WERI-Rb-1 (cell line): ENCODE results near the gene RNF138.
A peak's percentile ranks its signal among the peaks of the same experiment; 100 is the strongest.

Experiments
- DNase-seq: peaks from one replicate; pipeline ENCODE4 v3.0.0-alpha.2; 2020
- H3K27ac ChIP-seq: fragments of 250-450 bp; sonication (Bioruptor Pico); 2 replicates; pipeline ENCODE4 v1.5.1; 2020; ENCODE audit warnings: mild to moderate bottlenecking, moderate library complexity
- H3K27me3 ChIP-seq: fragments of 250-450 bp; sonication (Bioruptor Pico); 2 replicates; pipeline ENCODE4 v1.5.1; 2021; ENCODE audit warnings: mild to moderate bottlenecking, low read depth, moderate library complexity; ENCODE audit not compliant: insufficient read depth, severe bottlenecking
- H3K36me3 ChIP-seq: fragments of 250-450 bp; sonication (Bioruptor Pico); 2 replicates; pipeline ENCODE4 v1.5.1; 2020; ENCODE audit warnings: mild to moderate bottlenecking, moderate library complexity
- H3K4me3 ChIP-seq: 2 replicates; pipeline ENCODE4 v1.5.1; 2011; ENCODE audit warnings: low read depth, mild to moderate bottlenecking, control low read depth, low read length
- H3K9me3 ChIP-seq: fragments of 250-450 bp; sonication (Bioruptor Pico); 2 replicates; pipeline ENCODE4 v1.5.1; 2021; ENCODE audit warnings: mild to moderate bottlenecking, moderate library complexity; ENCODE audit not compliant: severe bottlenecking
- TF ChIP-seq, protein P1 (sequence below): IDR thresholded peaks from 2 replicates; pipeline ENCODE4 v1.5.1; 2011; ENCODE audit warnings: low read depth, mild to moderate bottlenecking, control low read depth, inconsistent platforms, low read length

Gene RNF138

GRCh38 chr18:32092422-32093101 is 888 bp downstream of the RNF138 start:
- peak; percentile 99 for DNase-seq
- H3K36me3 ChIP-seq = peaks cover 47% of the 10 kb centered on the region
- no peaks in the 10 kb centered on the region for H3K9me3 ChIP-seq
- H3K27ac ChIP-seq = peak overlapping the region; percentile 98
- H3K4me3 ChIP-seq = peak overlapping the region; percentile 80
- no peaks in the 10 kb centered on the region for H3K27me3 ChIP-seq
- TF ChIP-seq, protein P1, sequence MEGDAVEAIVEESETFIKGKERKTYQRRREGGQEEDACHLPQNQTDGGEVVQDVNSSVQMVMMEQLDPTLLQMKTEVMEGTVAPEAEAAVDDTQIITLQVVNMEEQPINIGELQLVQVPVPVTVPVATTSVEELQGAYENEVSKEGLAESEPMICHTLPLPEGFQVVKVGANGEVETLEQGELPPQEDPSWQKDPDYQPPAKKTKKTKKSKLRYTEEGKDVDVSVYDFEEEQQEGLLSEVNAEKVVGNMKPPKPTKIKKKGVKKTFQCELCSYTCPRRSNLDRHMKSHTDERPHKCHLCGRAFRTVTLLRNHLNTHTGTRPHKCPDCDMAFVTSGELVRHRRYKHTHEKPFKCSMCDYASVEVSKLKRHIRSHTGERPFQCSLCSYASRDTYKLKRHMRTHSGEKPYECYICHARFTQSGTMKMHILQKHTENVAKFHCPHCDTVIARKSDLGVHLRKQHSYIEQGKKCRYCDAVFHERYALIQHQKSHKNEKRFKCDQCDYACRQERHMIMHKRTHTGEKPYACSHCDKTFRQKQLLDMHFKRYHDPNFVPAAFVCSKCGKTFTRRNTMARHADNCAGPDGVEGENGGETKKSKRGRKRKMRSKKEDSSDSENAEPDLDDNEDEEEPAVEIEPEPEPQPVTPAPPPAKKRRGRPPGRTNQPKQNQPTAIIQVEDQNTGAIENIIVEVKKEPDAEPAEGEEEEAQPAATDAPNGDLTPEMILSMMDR = no peak

DNA sequence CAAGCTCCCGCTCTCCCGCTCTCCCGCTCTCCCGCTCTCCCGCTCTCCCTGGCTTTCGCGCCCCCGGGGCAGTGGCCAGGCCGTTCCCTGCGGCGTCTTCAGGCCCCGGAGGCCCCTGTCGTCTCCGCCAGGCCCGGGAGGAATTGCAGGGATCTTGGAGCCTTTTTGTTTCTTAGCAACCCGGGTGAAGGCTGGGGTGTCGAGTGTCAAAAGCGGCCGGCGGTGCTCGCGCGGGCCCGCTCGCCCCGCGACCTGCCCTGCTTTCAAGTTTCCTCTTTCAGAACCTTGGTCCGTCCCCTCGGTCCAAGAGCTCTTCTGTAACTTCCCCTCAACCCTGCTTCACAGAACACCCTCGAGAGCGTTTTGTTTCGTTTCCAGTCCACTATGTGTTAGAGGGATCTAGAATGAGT is 1.4 kb downstream of the RNF138 start:
- peak overlapping the region; percentile 80 for H3K4me3 ChIP-seq
- peaks cover 52% of the 10 kb centered on the region for H3K36me3 ChIP-seq
- H3K27ac ChIP-seq = peak overlapping the region; percentile 96
- DNase-seq = peak; percentile 23
- H3K27me3 ChIP-seq = no peaks in the 10 kb centered on the region
- TF ChIP-seq, protein P1 = no peak
- H3K9me3 ChIP-seq = no peaks in the 10 kb centered on the region

GRCh38 chr18:32093523-32093922 is 1.8 kb downstream of the RNF138 start:
- H3K36me3 ChIP-seq = peaks cover 54% of the 10 kb centered on the region
- H3K27me3 ChIP-seq = no peaks in the 10 kb centered on the region
- DNase-seq = no peak
- H3K27ac ChIP-seq = peak overlapping the region; percentile 96
- no peaks in the 10 kb centered on the region for H3K9me3 ChIP-seq
- TF ChIP-seq, protein P1 = no peak
- H3K4me3 ChIP-seq = peak overlapping the region; percentile 80

DNA sequence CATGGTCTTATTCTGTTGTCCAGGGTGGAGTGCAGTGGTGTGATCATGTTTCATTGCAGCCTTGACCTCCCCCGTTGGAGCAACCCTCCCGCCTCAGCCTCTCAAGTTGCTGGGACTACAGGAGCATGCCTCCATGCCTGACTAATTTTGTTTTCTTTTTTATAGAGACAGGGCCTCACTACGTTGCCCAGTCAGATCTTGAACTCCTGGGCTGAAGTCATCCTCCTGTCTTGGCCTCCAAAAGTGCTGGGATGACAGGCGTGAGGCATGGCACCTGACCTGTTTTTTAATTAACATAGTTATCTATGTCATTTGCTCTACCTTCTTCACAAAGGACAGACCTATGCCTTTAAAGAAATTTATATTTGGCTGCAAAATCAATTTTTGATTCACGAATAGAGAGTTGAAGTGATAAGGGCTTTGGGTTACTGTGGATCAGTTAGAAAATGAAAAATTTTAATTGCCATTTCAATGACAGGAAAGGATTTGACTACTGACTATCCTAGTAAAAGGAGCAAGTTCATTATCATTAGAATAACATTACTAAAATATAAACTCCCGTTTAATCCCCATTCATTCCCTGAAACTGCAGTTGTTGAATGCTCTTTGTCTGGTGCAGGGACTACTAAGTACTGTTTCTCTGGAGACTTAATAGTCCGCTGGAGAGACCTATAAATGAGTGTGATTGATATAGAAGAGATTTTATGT is 3.7 kb downstream of the RNF138 start:
- Histone ChIP-seq H3K36me3 (peaks cover 64% of the 10 kb centered on the region), H3K9me3 (no peaks in the 10 kb centered on the region), H3K27me3 (no peaks in the 10 kb centered on the region), H3K4me3 (no peak overlapping the region), H3K27ac (no peak overlapping the region)
- TF ChIP-seq, protein P1 = no peak
- no peak for DNase-seq

GRCh38 chr18:32095900-32096229 is 4.2 kb downstream of the RNF138 start:
- H3K36me3 ChIP-seq = peaks cover 68% of the 10 kb centered on the region
- H3K27ac ChIP-seq = no peak overlapping the region
- TF ChIP-seq, protein P1 = no peak
- no peaks in the 10 kb centered on the region for H3K9me3 ChIP-seq
- no peak for DNase-seq
- H3K27me3 ChIP-seq = no peaks in the 10 kb centered on the region
- H3K4me3 ChIP-seq = no peak overlapping the region
